GM21528 (cell line): ENCODE results near the gene NAXE.
A peak's percentile ranks its signal among the peaks of the same experiment; 100 is the strongest.
"Not testable (repeated sequence)": the region's sequence is repeated elsewhere in the genome, so short reads cannot be mapped to it uniquely, and the experiment has no call there.

ENCODE experiments used
- ATAC-seq: cut with Tn5 transposase; IDR thresholded peaks from one replicate; pipeline ENCODE4 v1.9.1; 2021; ENCODE audit warnings: mild to moderate bottlenecking, moderate library complexity; ENCODE audit not compliant: unreplicated experiment, low FRiP score

Gene NAXE

GRCh38 chr1:156592158-156592909 lies 758 bp downstream of the NAXE start:
- ATAC-seq, result no peak

DNA sequence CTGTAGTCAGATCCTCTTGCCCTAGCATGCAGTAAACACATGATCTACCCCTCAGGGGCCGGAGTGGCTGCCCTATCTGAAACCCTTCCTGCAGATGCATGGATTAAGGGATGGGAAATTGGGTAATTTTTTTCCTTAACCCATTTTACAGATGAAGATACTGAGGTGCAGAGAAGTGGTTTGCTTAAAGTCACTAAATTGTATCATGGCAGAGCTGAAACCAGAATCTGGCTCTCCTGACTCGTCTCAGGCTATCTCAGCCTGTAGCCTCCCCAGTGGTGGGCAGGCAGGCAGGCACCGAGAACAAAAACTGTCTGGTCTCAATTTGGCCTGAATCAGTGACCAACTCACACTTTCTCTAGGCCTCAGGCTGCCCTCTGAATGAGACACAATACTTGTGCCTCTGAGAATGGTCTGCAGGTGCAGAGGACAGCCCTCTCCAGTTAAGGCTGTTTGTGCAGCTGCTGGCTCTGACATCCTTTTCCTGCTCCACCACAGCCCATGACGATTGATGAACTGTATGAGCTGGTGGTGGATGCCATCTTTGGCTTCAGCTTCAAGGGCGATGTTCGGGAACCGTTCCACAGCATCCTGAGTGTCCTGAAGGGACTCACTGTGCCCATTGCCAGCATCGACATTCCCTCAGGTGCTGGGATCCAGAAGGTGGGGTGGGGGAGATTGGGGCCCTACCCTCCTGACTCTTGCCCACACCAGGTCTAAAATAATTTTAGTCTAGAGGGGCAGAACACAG lies 1.5 kb downstream of the NAXE start:
- no peak for ATAC-seq

- ATAC-seq, result no peak
Observed at GRCh38 chr1:156593661-156593989, 2.0 kb downstream of the NAXE start.

GRCh38 chr1:156594190-156594589 lies 2.6 kb downstream of the NAXE start:
- ATAC-seq, result no peak

DNA sequence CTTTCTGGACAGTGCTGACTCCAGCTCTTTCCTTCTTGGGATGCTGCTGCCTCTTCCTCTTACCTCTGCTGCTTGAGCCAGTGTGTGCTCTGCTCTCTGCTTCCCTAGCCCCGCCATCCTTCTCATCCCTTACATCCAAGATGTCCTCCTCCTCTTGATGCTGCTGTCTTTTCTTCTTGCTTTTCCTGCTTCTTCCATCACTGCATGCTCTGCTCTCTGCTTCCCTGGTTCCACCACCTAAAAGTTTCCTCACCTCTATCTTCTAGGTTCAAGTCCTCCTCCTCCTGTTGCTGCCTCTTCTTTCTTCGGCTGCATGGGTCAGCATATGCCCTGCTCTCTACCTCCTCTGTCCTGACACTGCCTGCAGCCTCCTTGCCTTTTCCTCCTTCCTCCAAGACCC lies 3.4 kb downstream of the NAXE start:
- no peak for ATAC-seq

DNA sequence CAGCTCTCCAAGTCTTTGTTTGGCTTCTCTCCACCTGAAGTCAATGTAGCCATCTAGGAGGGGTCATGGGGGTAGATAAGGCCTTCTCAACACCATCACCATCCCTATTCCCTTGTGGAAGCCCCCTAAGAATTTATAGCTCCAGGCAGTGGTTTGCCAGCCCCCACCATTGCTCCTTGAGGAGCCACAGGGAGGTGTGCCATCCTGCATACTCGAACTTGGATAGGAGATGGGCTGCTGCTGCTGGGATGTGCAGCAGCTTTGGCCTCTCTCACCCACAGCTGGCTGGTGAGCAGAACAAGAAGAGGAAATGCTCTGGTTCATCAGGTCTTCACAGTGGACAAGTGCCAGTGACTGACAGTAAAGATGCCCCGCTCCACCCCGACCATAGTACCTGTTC lies 4.8 kb downstream of the NAXE start:
- ATAC-seq, result no peak

- ATAC-seq, result no peak
Observed at GRCh38 chr1:156598125-156598524, 6.5 kb downstream of the NAXE start.

- no peak for ATAC-seq
Observed at GRCh38 chr1:156598731-156599432, 7.3 kb downstream of the NAXE start.

DNA sequence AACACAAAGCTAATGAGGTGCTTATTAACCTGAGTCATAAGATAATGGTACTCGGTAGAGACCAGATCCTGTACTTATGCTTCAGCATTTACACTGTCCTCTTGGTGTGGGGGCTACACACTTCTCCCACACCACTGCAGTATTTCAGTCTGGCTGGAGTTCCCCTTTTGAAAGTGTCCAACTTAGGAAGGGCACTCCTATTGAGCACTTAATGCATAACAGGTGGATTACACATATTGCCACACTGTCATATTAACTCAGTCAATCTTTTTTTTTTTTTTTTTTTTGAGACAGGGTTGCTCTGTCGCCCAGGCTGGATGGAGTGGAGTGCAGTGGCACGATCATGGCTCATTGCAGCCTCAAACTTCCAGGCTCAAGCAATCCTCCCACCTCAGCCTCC lies 8.2 kb downstream of the NAXE start:
- ATAC-seq, result no peak

DNA sequence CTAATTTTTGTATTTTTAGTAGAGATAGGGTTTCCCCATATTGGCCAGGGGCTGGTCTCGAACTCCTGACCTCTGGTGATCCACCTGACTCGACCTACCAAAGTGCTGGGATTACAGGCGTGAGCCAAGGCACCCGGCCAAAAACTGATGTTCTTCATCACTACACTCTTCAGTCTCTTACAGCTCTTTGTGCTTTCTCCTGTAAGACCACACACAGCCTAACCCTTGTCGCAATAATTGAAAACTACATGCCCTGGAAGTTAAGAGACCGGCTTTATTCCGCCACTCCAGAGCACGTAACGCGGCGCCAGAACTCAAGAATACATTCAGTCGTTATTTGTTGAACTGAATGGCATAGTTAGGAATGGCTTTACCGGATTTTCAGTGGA lies 9.2 kb downstream of the NAXE start:
- no peak for ATAC-seq

GRCh38 chr1:156601122-156601830 lies 9.7 kb downstream of the NAXE start, which contains the start of gene GPATCH4:
TSS of gene GPATCH4 (minus strand) at chr1:156601479.
- ATAC-seq, result peak; percentile 61

DNA sequence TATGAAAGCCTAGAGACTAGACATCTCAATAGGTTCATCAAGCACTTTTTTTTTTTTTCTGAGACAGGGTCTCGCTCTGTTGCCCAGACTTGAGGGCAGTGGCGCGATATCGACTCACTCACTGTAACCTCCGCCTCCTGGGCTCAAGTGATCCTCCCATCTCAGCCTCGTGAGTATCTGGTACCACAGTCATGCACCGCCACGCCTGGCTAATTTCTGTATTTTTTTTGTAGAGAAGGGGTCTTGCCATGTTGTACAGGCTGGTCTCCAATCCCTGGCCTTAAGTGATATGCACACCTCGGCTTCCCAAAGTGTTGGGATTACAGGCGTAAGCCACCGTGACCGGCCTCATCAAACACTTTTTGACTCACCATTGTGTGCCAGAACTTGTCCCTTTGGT lies 10.3 kb downstream of the NAXE start:
- no peak for ATAC-seq

GRCh38 chr1:156602557-156602993 lies 11.0 kb downstream of the NAXE start:
- no peak for ATAC-seq

DNA sequence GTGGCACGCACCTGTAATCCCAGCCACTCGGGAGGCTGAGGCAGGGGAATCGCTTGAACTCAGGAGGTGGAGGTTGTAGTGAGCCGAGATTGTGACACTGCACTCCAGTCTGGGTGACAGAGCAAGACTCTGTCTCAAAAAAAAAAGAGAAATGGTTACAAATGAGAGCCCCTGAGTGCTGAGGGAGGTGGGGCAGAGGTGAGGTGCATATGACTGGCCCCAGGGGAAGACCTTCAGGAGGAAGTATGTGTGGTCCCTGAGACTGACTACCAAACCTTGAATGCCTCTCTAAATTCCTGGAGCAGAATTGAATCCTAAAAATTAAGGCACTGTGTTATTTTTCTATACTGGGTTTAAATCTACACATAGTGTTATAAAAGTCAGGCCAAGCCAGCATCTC lies 15.8 kb downstream of the NAXE start:
- ATAC-seq, result not testable (repeated sequence)

DNA sequence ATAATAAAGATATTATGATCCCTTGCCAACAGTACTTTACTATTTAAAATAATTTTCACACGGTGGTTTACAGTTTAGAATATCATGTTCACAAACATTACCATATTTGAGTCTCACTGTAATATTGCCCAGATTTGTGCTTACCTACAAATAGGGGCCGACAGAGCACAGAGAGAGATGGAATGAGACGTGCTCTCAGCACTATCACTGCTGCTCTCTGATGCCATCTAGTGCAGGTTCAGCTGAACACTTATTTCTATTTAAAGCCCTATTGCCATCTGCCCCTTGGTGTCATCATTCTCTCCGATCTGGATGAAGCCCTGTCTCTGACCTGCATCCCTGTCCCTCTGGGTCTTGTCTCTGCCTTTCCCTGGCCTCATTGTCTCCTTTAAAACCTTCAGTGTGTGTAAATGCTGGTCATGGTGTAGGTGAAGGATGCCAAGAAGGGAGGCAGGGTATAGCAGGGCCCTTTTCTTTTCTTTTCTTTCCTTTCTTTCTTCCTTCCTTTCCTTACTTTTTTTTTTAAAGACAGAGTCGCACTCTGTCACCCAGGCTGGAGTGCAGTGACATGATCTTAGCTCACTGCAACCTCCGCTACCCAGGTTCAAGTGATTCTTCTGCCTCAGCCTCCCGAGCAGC lies 16.6 kb downstream of the NAXE start:
- no peak for ATAC-seq

GRCh38 chr1:156608981-156609380 lies 17.4 kb downstream of the NAXE start:
- no peak for ATAC-seq

GRCh38 chr1:156610072-156610471 lies 18.5 kb downstream of the NAXE start:
- ATAC-seq, result not testable (repeated sequence)

DNA sequence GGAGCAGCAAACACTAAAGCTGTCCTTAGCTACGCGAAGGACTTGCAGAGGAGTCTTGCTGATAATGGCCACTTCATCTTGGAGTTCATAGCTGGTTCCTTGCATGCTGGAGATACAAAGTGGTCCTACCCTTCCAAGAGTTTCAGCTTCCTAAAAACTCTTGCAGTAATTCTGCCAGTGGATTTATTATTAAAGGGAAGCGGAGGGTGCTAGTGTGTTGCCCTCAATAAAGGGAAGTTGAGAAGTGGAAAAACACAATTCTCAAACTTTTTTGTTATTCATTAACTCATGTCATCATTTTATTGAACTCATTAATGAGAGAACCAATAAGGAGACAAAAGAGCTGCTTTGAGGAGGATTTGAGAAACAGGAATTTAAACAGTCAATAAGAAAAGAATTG lies 21.1 kb downstream of the NAXE start:
- ATAC-seq, result no peak

DNA sequence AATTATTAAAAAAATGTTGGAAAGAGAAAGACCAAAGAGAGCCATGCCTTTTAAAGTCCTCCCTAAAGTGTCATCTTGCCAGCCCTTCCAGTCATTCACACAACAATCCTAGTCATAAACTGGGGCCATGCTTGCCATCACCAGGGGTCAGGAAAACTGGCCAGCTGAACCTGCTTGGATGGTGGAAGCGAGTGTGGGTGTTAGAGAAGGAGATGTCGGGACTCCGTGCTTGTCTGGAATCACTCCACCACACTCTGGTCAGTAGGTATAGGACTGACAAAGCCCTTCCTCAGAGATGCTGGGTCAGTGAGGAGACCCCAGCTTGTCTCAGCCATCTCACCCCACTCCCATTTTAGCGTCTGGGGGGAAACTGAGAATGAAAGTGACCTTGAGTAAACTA lies 24.4 kb downstream of the NAXE start:
- no peak for ATAC-seq

DNA sequence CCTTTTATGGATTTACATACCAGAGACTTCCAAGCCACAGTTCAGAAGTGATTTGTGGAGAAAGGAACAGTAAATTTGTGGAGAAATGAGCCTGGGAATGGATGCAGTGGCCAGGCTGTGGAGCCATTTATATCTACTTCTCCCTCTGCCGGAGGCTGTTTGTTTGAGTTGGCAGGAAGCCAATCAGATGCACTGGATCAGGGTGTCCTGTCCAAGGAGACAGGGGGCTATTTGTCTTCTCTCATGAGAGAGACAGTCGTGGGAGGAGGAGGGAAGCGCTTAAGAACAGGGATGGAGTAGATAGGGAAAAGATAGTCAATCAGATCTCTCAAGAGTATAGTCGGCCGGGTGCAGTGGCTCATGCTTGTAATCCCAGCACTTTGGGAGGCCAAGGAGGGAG lies 24.9 kb downstream of the NAXE start:
- no peak for ATAC-seq
